Cardiac muscle cell (in vitro differentiated cells and primary cell): Measurements from ENCODE around the gene CFAP54. TPM values are rescaled to one million over a fixed set of nuclear protein-coding genes. Genes with fewer than 3 reads are reported as not detected.
"Not testable (repeated sequence)": the region's sequence is repeated elsewhere in the genome, so short reads cannot be mapped to it uniquely, and the experiment has no call there.

Experiments used
- DNase-seq, 2 donors: peaks; one replicate each; pipeline versions ENCODE4 v3.0.0 to v3.0.0-alpha.2; 2010 to 2017; ENCODE audit warnings: low read depth in 1 of 2, low spot score in 1 of 2
- H3K27ac ChIP-seq: fragments of 200-600 bp; sonication (generic); 2 replicates; pipeline ENCODE4 v1.5.1; 2016
- H3K27me3 ChIP-seq: fragments of 200-600 bp; sonication (generic); 2 replicates; pipeline ENCODE4 v1.6.0; 2016; ENCODE audit warnings: control low read depth
- H3K36me3 ChIP-seq: fragments of 200-600 bp; sonication (generic); 2 replicates; pipeline ENCODE4 v1.5.1; 2016; ENCODE audit warnings: control low read depth
- H3K4me1 ChIP-seq: fragments of 200-600 bp; sonication (generic); 2 replicates; pipeline ENCODE4 v1.8.1; 2017; ENCODE audit warnings: low read depth, mild to moderate bottlenecking, mixed run types
- H3K4me3 ChIP-seq: fragments of 200-600 bp; sonication (generic); 2 replicates; pipeline ENCODE4 v1.5.1; 2016; ENCODE audit warnings: mild to moderate bottlenecking
- H3K9me3 ChIP-seq: fragments of 200-600 bp; sonication (generic); 2 replicates; pipeline ENCODE4 v1.5.1; 2017; ENCODE audit warnings: low read depth, mild to moderate bottlenecking, control low read depth
- polyA plus RNA-seq: library from polyadenylated mRNA; unstranded; fragments of >200 nt; fragmentation: Nextera tagmentation; extraction: Ambion mirVana; gene quantifications from 2 replicates; pipeline ENCODE4 v1.2.1, GENCODE V29; 2016
- total RNA-seq: library from RNA; depleted of rRNA; stranded (reverse); fragments of >200 nt; gene quantifications from 2 replicates; pipeline ENCODE4 v1.2.3, GENCODE V29; 2016
- TF ChIP-seq, protein P1 (sequence below): IDR thresholded peaks from 2 replicates; pipeline ENCODE4 v1.5.1; 2012; ENCODE audit warnings: low read depth, mild to moderate bottlenecking, low read length

The CFAP54 gene
- total and polyA plus RNA-seq, 2 experiments from 2014 or later: 0.86 to 2.0 TPM

DNA sequence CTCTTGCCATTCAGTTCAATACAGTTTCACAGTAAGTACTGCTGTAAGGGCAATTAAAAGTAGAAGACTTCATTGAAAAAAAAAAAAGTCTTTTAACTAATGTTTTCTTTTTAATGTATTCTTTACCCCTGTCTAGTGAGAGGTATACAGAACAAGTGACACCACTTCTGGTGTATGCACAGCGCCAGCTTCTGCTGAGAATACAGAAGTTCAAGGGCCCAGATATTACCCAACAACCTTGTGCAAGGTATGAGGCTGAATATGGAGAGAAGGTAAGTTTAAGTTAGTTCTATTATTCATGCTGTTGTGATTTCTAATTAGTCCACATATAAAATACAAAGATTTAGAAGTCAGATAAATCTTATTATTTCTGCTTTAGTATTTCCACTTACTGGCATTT, 168.7 kb downstream of the CFAP54 start:
- Histone ChIP-seq H3K27ac (no peak overlapping the region), H3K4me1 (no peaks in the 10 kb centered on the region), H3K27me3 (peaks cover 3% of the 10 kb centered on the region), H3K36me3 (no peaks in the 10 kb centered on the region), H3K9me3 (no peaks in the 10 kb centered on the region), H3K4me3 (no peak overlapping the region)
- no peak for DNase-seq
- TF ChIP-seq, protein P1, sequence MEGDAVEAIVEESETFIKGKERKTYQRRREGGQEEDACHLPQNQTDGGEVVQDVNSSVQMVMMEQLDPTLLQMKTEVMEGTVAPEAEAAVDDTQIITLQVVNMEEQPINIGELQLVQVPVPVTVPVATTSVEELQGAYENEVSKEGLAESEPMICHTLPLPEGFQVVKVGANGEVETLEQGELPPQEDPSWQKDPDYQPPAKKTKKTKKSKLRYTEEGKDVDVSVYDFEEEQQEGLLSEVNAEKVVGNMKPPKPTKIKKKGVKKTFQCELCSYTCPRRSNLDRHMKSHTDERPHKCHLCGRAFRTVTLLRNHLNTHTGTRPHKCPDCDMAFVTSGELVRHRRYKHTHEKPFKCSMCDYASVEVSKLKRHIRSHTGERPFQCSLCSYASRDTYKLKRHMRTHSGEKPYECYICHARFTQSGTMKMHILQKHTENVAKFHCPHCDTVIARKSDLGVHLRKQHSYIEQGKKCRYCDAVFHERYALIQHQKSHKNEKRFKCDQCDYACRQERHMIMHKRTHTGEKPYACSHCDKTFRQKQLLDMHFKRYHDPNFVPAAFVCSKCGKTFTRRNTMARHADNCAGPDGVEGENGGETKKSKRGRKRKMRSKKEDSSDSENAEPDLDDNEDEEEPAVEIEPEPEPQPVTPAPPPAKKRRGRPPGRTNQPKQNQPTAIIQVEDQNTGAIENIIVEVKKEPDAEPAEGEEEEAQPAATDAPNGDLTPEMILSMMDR: no peak

DNA sequence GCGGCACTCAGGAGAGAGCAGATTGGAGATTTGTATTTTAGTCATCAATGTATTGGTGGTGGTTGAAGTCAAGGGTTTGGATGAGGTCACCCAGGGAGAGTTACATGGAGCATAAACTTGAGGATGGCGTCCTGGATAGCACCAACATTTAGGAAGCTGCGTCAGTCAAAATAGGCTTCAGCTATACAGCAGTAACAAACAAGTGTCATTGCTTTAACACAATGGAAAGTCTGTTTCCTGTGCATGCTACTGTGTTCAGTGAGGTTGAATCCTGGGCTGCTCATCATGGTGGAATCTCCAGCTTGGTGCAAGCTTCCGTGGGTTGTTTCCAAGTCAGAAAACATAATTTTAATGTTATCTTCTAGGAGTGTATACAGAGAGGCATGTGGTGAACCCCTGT, 180.4 kb downstream of the CFAP54 start:
- TF ChIP-seq, protein P1: no peak
- H3K4me1 ChIP-seq: peaks cover 5% of the 10 kb centered on the region
- H3K9me3 ChIP-seq: no peaks in the 10 kb centered on the region
- no peak overlapping the region for H3K4me3 ChIP-seq
- no peak for DNase-seq
- peaks cover 10% of the 10 kb centered on the region for H3K27me3 ChIP-seq
- H3K27ac ChIP-seq: no peak overlapping the region
- H3K36me3 ChIP-seq: no peaks in the 10 kb centered on the region

DNA sequence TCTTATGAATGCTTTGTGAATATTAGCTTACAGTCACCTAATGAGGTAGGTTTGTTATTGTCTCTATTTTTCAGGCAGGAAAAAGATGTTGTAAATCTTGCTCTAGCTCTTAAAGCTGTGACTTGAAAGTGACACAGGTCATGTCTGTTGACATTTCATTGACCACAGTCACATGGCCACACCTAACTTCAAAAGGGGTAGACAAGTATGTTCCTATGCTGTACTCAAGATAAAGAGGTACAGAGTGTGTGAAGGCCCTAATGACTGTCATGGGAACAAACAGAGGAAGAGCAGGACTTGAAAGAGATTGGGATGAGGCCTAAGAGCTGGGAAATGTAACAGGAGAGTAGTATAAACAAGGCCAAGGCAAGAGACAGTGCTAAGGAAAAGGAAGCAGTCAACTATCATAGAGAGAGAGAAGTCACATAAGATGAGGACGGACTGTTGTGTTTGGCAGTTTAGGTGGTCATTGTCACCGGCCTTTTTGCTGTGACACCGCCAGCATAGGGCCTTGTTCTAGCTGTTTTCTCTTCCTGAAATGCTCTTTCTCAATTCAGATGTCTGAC, 181.0 kb downstream of the CFAP54 start:
- no peak overlapping the region for H3K27ac ChIP-seq
- no peak overlapping the region for H3K4me3 ChIP-seq
- DNase-seq: peak in 1 of 2 donors; percentile 32
- peaks cover 10% of the 10 kb centered on the region for H3K27me3 ChIP-seq
- H3K9me3 ChIP-seq: no peaks in the 10 kb centered on the region
- H3K36me3 ChIP-seq: no peaks in the 10 kb centered on the region
- peaks cover 5% of the 10 kb centered on the region for H3K4me1 ChIP-seq
- TF ChIP-seq, protein P1: no peak

DNA sequence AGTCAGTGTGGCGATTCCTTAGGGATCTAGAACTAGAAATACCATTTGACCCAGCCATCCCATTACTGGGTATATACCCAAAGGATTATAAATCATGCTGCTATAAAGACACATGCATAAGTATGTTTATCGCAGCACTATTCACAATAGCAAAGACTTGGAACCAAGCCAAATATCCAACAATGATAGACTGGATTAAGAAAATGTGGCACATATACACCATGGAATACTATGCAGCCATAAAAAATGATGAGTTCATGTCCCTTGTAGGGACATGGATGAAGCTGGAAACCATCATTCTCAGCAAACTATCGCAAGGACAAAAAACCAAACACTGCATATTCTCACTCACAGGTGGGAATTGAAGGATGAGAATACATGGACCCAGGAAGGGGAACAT, 186.1 kb downstream of the CFAP54 start:
- H3K36me3 ChIP-seq, H3K27ac ChIP-seq, H3K9me3 ChIP-seq, H3K4me3 ChIP-seq, DNase-seq, H3K4me1 ChIP-seq: not testable (repeated sequence)
- H3K27me3 ChIP-seq: peaks cover 34% of the 10 kb centered on the region

DNA sequence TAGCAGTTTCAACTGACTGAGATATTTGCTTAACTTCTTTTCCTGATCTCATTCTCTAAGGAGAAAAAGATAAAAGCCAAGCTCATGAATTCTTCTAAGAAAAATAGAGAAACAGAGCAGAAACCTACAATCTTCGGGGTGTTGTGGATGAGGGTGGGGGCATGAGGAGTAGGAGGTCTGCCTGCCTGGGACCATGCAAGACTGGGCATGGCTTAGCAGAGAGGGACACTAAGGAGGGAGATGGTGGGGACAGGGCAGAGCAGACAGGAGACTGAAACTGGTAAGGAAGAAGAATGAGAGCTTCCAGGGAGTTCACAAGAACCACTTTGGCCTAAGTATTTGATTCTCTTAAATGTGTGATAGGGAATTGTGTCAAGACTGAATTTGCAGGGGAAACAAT, 188.0 kb downstream of the CFAP54 start:
- H3K4me1 ChIP-seq: peaks cover 5% of the 10 kb centered on the region
- no peak for DNase-seq
- no peaks in the 10 kb centered on the region for H3K9me3 ChIP-seq
- TF ChIP-seq, protein P1: no peak
- H3K27me3 ChIP-seq: peaks cover 29% of the 10 kb centered on the region
- H3K4me3 ChIP-seq: no peak overlapping the region
- H3K36me3 ChIP-seq: no peaks in the 10 kb centered on the region
- H3K27ac ChIP-seq: no peak overlapping the region

DNA sequence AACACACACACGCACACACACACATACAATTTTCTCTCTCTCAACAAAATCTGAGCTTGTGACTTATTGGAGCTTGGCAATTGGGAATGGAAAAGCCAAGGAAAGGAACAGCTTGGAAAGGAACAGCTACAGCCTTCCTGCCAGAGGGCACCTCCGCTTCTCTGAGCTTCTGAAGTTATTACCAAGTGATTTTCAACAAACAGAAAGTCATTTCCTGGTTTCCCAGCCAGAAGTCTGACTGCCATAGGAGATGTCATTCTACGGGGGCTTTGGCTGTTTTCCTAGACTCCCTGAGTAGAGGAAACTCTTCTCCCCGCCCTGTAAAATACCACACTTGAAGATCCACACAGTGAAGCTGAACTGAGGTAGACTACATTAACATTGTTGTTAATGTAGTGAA, 198.3 kb downstream of the CFAP54 start:
- TF ChIP-seq, protein P1: no peak
- no peaks in the 10 kb centered on the region for H3K27me3 ChIP-seq

More for the DNA sequence above, 198.3 kb downstream of the CFAP54 start:
- DNase-seq: peak in 1 of 2 donors; percentile 3
- Histone ChIP-seq H3K27ac (no peak overlapping the region), H3K36me3 (no peaks in the 10 kb centered on the region), H3K4me3 (no peak overlapping the region), H3K9me3 (no peaks in the 10 kb centered on the region), H3K4me1 (peaks cover 7% of the 10 kb centered on the region)
